Neural crest cell (in vitro differentiated cells): ENCODE data around the gene CCDC92. TPM values are rescaled to one million over a fixed set of nuclear protein-coding genes. Genes with fewer than 3 reads are reported as not detected.

ENCODE experiments used
- DNase-seq: peaks from one replicate; pipeline ENCODE4 v3.0.0; 2021; ENCODE audit warnings: low read depth, mixed read lengths, low spot score
- H3K27ac Mint-ChIP-seq: one replicate; pipeline ENCODE4 v1.8.0; 2021; ENCODE audit warnings: mild to moderate bottlenecking, mixed read lengths; ENCODE audit not compliant: unreplicated experiment
- H3K27me3 Mint-ChIP-seq: 2 replicates; pipeline ENCODE4 v1.8.0; 2021; ENCODE audit warnings: low read depth, mild to moderate bottlenecking, mixed read lengths
- H3K36me3 Mint-ChIP-seq: 2 replicates; pipeline ENCODE4 v1.8.0; 2021; ENCODE audit warnings: low read depth, mild to moderate bottlenecking, mixed read lengths
- H3K4me1 Mint-ChIP-seq: 2 replicates; pipeline ENCODE4 v1.8.0; 2021; ENCODE audit warnings: mixed read lengths
- H3K4me3 Mint-ChIP-seq: one replicate; pipeline ENCODE4 v1.8.0; 2021; ENCODE audit warnings: mild to moderate bottlenecking, mixed read lengths
- H3K9me3 Mint-ChIP-seq: 2 replicates; pipeline ENCODE4 v1.8.0; 2021; ENCODE audit warnings: mixed read lengths
- CTCF ChIP-seq: fragments of 200-600 bp; sonication (generic); conservative IDR thresholded peaks from 2 replicates; pipeline ENCODE4 v1.5.0; 2021; ENCODE audit warnings: antibody characterized with exemption, mild to moderate bottlenecking
- total RNA-seq: library from RNA; stranded (reverse); gene quantifications from 2 replicates; pipeline ENCODE4 v1.2.1, GENCODE V29; 2021

Gene CCDC92
- total RNA-seq, 1 donor from 2014 or later, result 33.5 TPM

GRCh38 chr12:124000111-124000510 is 27.5 kb upstream of the CCDC92 start:
- H3K27me3 Mint-ChIP-seq, result no peaks in the 10 kb centered on the region
- no peak overlapping the region for H3K27ac Mint-ChIP-seq
- H3K4me1 Mint-ChIP-seq, result peaks cover 44% of the 10 kb centered on the region
- no peak for DNase-seq
- TF ChIP-seq CTCF, result no peak
- H3K9me3 Mint-ChIP-seq, result no peaks in the 10 kb centered on the region
- peaks cover 3% of the 10 kb centered on the region for H3K36me3 Mint-ChIP-seq
- H3K4me3 Mint-ChIP-seq, result no peak overlapping the region

- H3K27ac Mint-ChIP-seq, result no peak overlapping the region
- H3K4me3 Mint-ChIP-seq, result peak overlapping the region; percentile 9
- peaks cover 7% of the 10 kb centered on the region for H3K36me3 Mint-ChIP-seq
- H3K4me1 Mint-ChIP-seq, result peaks cover 51% of the 10 kb centered on the region
- TF ChIP-seq CTCF, result no peak
- no peaks in the 10 kb centered on the region for H3K27me3 Mint-ChIP-seq
- no peaks in the 10 kb centered on the region for H3K9me3 Mint-ChIP-seq
- no peak for DNase-seq
Observed at GRCh38 chr12:123998991-123999359, 26.3 kb upstream of the CCDC92 start.

GRCh38 chr12:123998344-123998990 is 25.8 kb upstream of the CCDC92 start:
- Mint-ChIP-seq H3K27me3 (no peaks in the 10 kb centered on the region), H3K9me3 (no peaks in the 10 kb centered on the region), H3K36me3 (peaks cover 7% of the 10 kb centered on the region), H3K4me3 (peak overlapping the region; percentile 9), H3K27ac (peak overlapping the region; percentile 21), H3K4me1 (peaks cover 51% of the 10 kb centered on the region)
- TF ChIP-seq CTCF, result no peak
- no peak for DNase-seq

GRCh38 chr12:123997908-123998307 is 25.3 kb upstream of the CCDC92 start:
- Mint-ChIP-seq H3K4me3 (peak overlapping the region; percentile 79), H3K9me3 (no peaks in the 10 kb centered on the region), H3K4me1 (peaks cover 51% of the 10 kb centered on the region), H3K27me3 (no peaks in the 10 kb centered on the region), H3K36me3 (peaks cover 7% of the 10 kb centered on the region), H3K27ac (peak overlapping the region; percentile 83)
- no peak for TF ChIP-seq CTCF
- DNase-seq, result no peak

- H3K36me3 Mint-ChIP-seq, result peaks cover 7% of the 10 kb centered on the region
- H3K4me3 Mint-ChIP-seq, result peak overlapping the region; percentile 79
- H3K9me3 Mint-ChIP-seq, result no peaks in the 10 kb centered on the region
- peak overlapping the region; percentile 83 for H3K27ac Mint-ChIP-seq
- peaks cover 51% of the 10 kb centered on the region for H3K4me1 Mint-ChIP-seq
- no peak for DNase-seq
- no peak for TF ChIP-seq CTCF
- H3K27me3 Mint-ChIP-seq, result no peaks in the 10 kb centered on the region
Observed at GRCh38 chr12:123997033-123997822, 24.6 kb upstream of the CCDC92 start.
